SK-N-SH treated with all-trans-retinoic acid at 6 μM for 48 hours (cell line): ENCODE results near the gene BAIAP2L1.

ENCODE experiments used
- ARNTL ChIP-seq: fragments of 450-650 bp; formaldehyde crosslinking; IDR thresholded peaks from 2 replicates; pipeline ENCODE4 v1.5.0; 2020; ENCODE audit warnings: low read depth, mild to moderate bottlenecking, moderate library complexity, borderline replicate concordance
- BACH2 ChIP-seq: fragments of 250-450 bp; sonication (Bioruptor Pico); IDR thresholded peaks from 2 replicates; pipeline ENCODE4 v1.9.0; 2021; ENCODE audit warnings: mild to moderate bottlenecking, borderline replicate concordance
- CREB5 ChIP-seq: fragments of 250-450 bp; sonication (Bioruptor Pico); IDR thresholded peaks from 2 replicates; pipeline ENCODE4 v1.5.1; 2020; ENCODE audit warnings: low read depth, mild to moderate bottlenecking, moderate library complexity
- GLIS3 ChIP-seq: fragments of 250-450 bp; sonication (Bioruptor Pico); IDR thresholded peaks from 2 replicates; pipeline ENCODE4 v1.5.0; 2020; ENCODE audit warnings: mild to moderate bottlenecking, moderate library complexity
- OSR1 ChIP-seq: fragments of 250-450 bp; sonication (Bioruptor Pico); IDR thresholded peaks from 2 replicates; pipeline ENCODE4 v1.8.0; 2022; ENCODE audit warnings: moderate library complexity, mild to moderate bottlenecking, inconsistent platforms
- PATZ1 ChIP-seq: fragments of 250-450 bp; sonication (Bioruptor Pico); IDR thresholded peaks from 2 replicates; pipeline ENCODE4 v1.8.0; 2020; ENCODE audit warnings: mild to moderate bottlenecking, moderate library complexity, borderline replicate concordance
- PPARA ChIP-seq: fragments of 250-450 bp; sonication (Bioruptor Pico); IDR thresholded peaks from 2 replicates; pipeline ENCODE4 v1.5.0; 2020; ENCODE audit warnings: mild to moderate bottlenecking, borderline replicate concordance
- RARB ChIP-seq: fragments of 250-450 bp; sonication (Bioruptor Pico); IDR thresholded peaks from 2 replicates; pipeline ENCODE4 v1.8.0; 2021; ENCODE audit warnings: mild to moderate bottlenecking, moderate library complexity
- TOX ChIP-seq: fragments of 250-450 bp; sonication (Bioruptor Pico); IDR thresholded peaks from 2 replicates; pipeline ENCODE4 v1.8.0; 2021; ENCODE audit warnings: mild to moderate bottlenecking, moderate library complexity, borderline replicate concordance
- TSHZ2 ChIP-seq: fragments of 250-450 bp; sonication (Bioruptor Pico); IDR thresholded peaks from 2 replicates; pipeline ENCODE4 v1.5.0; 2020; ENCODE audit warnings: mild to moderate bottlenecking, moderate library complexity
- ZC3H10 ChIP-seq: fragments of 250-450 bp; sonication (Bioruptor Pico); IDR thresholded peaks from 2 replicates; pipeline ENCODE4 v1.5.1; 2021; ENCODE audit warnings: mild to moderate bottlenecking, moderate library complexity
- ZFP3 ChIP-seq: fragments of 250-450 bp; sonication (Bioruptor Pico); IDR thresholded peaks from 2 replicates; pipeline ENCODE4 v1.5.0; 2020; ENCODE audit warnings: mild to moderate bottlenecking, moderate library complexity
- ZNF565 ChIP-seq: fragments of 450-650 bp; formaldehyde crosslinking; conservative IDR thresholded peaks from 2 replicates; pipeline ENCODE4 v1.5.0; 2020; ENCODE audit warnings: low read depth, mild to moderate bottlenecking, moderate library complexity
- ZNF70 ChIP-seq: fragments of 450-650 bp; formaldehyde crosslinking; IDR thresholded peaks from 2 replicates; pipeline ENCODE4 v1.5.0; 2020; ENCODE audit warnings: mild to moderate bottlenecking, moderate library complexity

GRCh38 chr7:98286701-98287485 lies 114.0 kb downstream of the BAIAP2L1 start:
- no peak for TF ChIP-seq BACH2 (CRISPR knock-in tag)
- TF ChIP-seq CREB5 (CRISPR knock-in tag) = no peak
- TF ChIP-seq PPARA = no peak
- no peak for TF ChIP-seq ZFP3 (CRISPR knock-in tag)
- TF ChIP-seq PATZ1 = no peak
- TF ChIP-seq RARB (CRISPR knock-in tag) = no peak
- no peak for TF ChIP-seq TOX
- TF ChIP-seq OSR1 = no peak
- no peak for TF ChIP-seq ZNF70 (CRISPR knock-in tag)
- no peak for TF ChIP-seq ARNTL
- no peak for TF ChIP-seq TSHZ2 (CRISPR knock-in tag)
- no peak for TF ChIP-seq ZNF565 (CRISPR knock-in tag)
- no peak for TF ChIP-seq GLIS3 (CRISPR knock-in tag)
- TF ChIP-seq ZC3H10 (CRISPR knock-in tag) = no peak
